Upper lobe of right lung (tissue), 1 donor: ENCODE results near the gene FAM111A. TPM values are rescaled to one million over a fixed set of nuclear protein-coding genes. Genes with fewer than 3 reads are reported as not detected.
A peak's percentile ranks its signal among the peaks of the same experiment; 100 is the strongest.

Experiments used
- ATAC-seq: fragments of 200-7000 bp; cut with Tn5 transposase; one replicate; pipeline ENCODE4 v1.9.1; 2020; ENCODE audit warnings: mild to moderate bottlenecking, moderate library complexity
- DNase-seq: peaks from one replicate; pipeline ENCODE4 v3.0.0-alpha.2; 2020
- H3K27ac ChIP-seq: fragments of 200-600 bp; one replicate; pipeline ENCODE4 v1.8.0; 2022
- H3K27me3 ChIP-seq: fragments of 200-600 bp; one replicate; pipeline ENCODE4 v1.8.0; 2022; ENCODE audit warnings: mild to moderate bottlenecking
- H3K36me3 ChIP-seq: fragments of 200-600 bp; one replicate; pipeline ENCODE4 v1.8.0; 2022
- H3K4me1 ChIP-seq: fragments of 200-600 bp; one replicate; pipeline ENCODE4 v1.8.0; 2022
- H3K4me3 ChIP-seq: fragments of 200-600 bp; one replicate; pipeline ENCODE4 v1.8.0; 2022; ENCODE audit warnings: mild to moderate bottlenecking
- H3K9me3 ChIP-seq: fragments of 200-600 bp; one replicate; pipeline ENCODE4 v1.8.0; 2022
- CTCF ChIP-seq: fragments of 200-600 bp; IDR thresholded peaks from one replicate; pipeline ENCODE4 v1.8.0; 2022; ENCODE audit warnings: antibody characterized with exemption
- intact Hi-C: fragments of 100-400 bp; cut with DNase I; formaldehyde crosslinking; loops from one replicate; pipeline ENCODE4 v1.11.0; 2022
- total RNA-seq: library from RNA; stranded (reverse); fragmentation: NEBNext Ultra II Directional; extraction: Animal tissue kit (Norgen Biotek cat#: 25700); gene quantifications from one replicate; pipeline ENCODE4 v1.2.1, GENCODE V29; 2021
- donor health status: DM: no; HTN: yes; CAD: no; lungs with severe emphysema.

The FAM111A gene
- total RNA-seq, 1 donor from 2014 or later: 60.9 TPM

GRCh38 chr11:59173964-59174663 is 31.5 kb downstream of the FAM111A start:
- peak overlapping the region; percentile 74 for H3K4me3 ChIP-seq
- peak; percentile 86 for DNase-seq

GRCh38 chr11:59174664-59175033 is 32.0 kb downstream of the FAM111A start:
- ATAC-seq: no peak
- no peaks in the 10 kb centered on the region for H3K27me3 ChIP-seq
- no peak overlapping the region for H3K4me3 ChIP-seq
- H3K9me3 ChIP-seq: no peaks in the 10 kb centered on the region
- no peak for DNase-seq
- TF ChIP-seq CTCF: no peak
- intact Hi-C loops: loop anchor here (5.0 kb wide), 1 partner anchor 113 kb away; no protein-coding TSS in a partner anchor
- no peaks in the 10 kb centered on the region for H3K36me3 ChIP-seq
- peak overlapping the region; percentile 63 for H3K27ac ChIP-seq
- peaks cover 11% of the 10 kb centered on the region for H3K4me1 ChIP-seq

More at GRCh38 chr11:59173964-59174663, 31.5 kb downstream of the FAM111A start:
- H3K4me1 ChIP-seq: peaks cover 11% of the 10 kb centered on the region
- peak; percentile 68 for ATAC-seq
- H3K36me3 ChIP-seq: no peaks in the 10 kb centered on the region
- H3K27ac ChIP-seq: peak overlapping the region; percentile 82
- TF ChIP-seq CTCF: no peak
- H3K9me3 ChIP-seq: no peaks in the 10 kb centered on the region
- intact Hi-C loops: loop anchor here (5.0 kb wide), 1 partner anchor 113 kb away; no protein-coding TSS in a partner anchor
- H3K27me3 ChIP-seq: no peaks in the 10 kb centered on the region

- DNase-seq: peak; percentile 68
Observed at GRCh38 chr11:59175091-59175501, 32.4 kb downstream of the FAM111A start.

GRCh38 chr11:59176330-59176729 is 33.7 kb downstream of the FAM111A start:
- DNase-seq: no peak
- Histone ChIP-seq H3K27me3 (no peaks in the 10 kb centered on the region), H3K4me1 (peaks cover 11% of the 10 kb centered on the region), H3K27ac (no peak overlapping the region), H3K4me3 (no peak overlapping the region), H3K36me3 (no peaks in the 10 kb centered on the region), H3K9me3 (no peaks in the 10 kb centered on the region)
- intact Hi-C loops: no loop called here
- ATAC-seq: no peak
- no peak for TF ChIP-seq CTCF

More at GRCh38 chr11:59175091-59175501, 32.4 kb downstream of the FAM111A start:
- H3K4me3 ChIP-seq: no peak overlapping the region
- intact Hi-C loops: no loop called here
- no peaks in the 10 kb centered on the region for H3K36me3 ChIP-seq
- H3K27me3 ChIP-seq: no peaks in the 10 kb centered on the region
- peaks cover 11% of the 10 kb centered on the region for H3K4me1 ChIP-seq
- no peaks in the 10 kb centered on the region for H3K9me3 ChIP-seq
- no peak for TF ChIP-seq CTCF
- H3K27ac ChIP-seq: peak overlapping the region; percentile 63
- ATAC-seq: peak; percentile 3

- Histone ChIP-seq H3K4me1 (peaks cover 11% of the 10 kb centered on the region), H3K36me3 (peaks cover 14% of the 10 kb centered on the region), H3K9me3 (no peaks in the 10 kb centered on the region), H3K27me3 (no peaks in the 10 kb centered on the region), H3K27ac (peak overlapping the region; percentile 40), H3K4me3 (no peak overlapping the region)
- intact Hi-C loops: no loop called here
- ATAC-seq (peak; percentile 66), DNase-seq (no peak)
- TF ChIP-seq CTCF: no peak
Observed at GRCh38 chr11:59178402-59178801, 35.7 kb downstream of the FAM111A start.
